ENCODE data around the gene LRRN2. TPM values are rescaled to one million over a fixed set of nuclear protein-coding genes. Genes with fewer than 3 reads are reported as not detected.

The LRRN2 gene
- total RNA-seq, 5 donors from 2014 or later (not counting 1 experiment from before 2014, with no cell fraction given), result 0.03 TPM; not detected in 4

- no peaks in the 10 kb centered on the region for H3K9me3 ChIP-seq
- no peak overlapping the region for H3K4me3 ChIP-seq (ENCODE audit: control insufficient read depth in 1 of 2, extremely low read depth in 1 of 2, low read length in 1 of 2)
Measured at GRCh38 chr1:204580862-204581261, 104.7 kb downstream of the LRRN2 start.

GRCh38 chr1:204579681-204580080 is 105.9 kb downstream of the LRRN2 start:
- Mint-ChIP-seq H3K27me3 (no peaks in the 10 kb centered on the region), H3K4me3 (peak overlapping the region; percentile 69 to 85 (median 82)), H3K36me3 (peaks cover 15% of the 10 kb centered on the region), H3K4me1 (peaks cover 25 to 41% (median 32%) of the 10 kb centered on the region in 3 donors), H3K9me3 (no peaks in the 10 kb centered on the region), H3K27ac (peak overlapping the region; percentile 92 to 98)
- WGBS (ENCODE audit: insufficient coverage), result 66% methylated on average over 2 of the region's 6 CpGs
- Histone ChIP-seq H3K4me1 (ENCODE audit: control insufficient read depth in 1 of 2, extremely low read depth in 1 of 2, insufficient read depth in 2 of 2, low read length in 2 of 2) (peaks cover 0 to 30% of the 10 kb centered on the region in 2 experiments), H3K9me3 (no peaks in the 10 kb centered on the region), H3K4me3 (ENCODE audit: control insufficient read depth in 1 of 2, extremely low read depth in 1 of 2, low read length in 1 of 2) (peak overlapping the region in 1 of 2 donors; percentile 43), H3K27ac (ENCODE audit: low read length) (peak overlapping the region; percentile 68), H3K36me3 (ENCODE audit: control insufficient read depth in 2 of 2, extremely low read depth in 1 of 2, insufficient read depth in 1 of 2, low read length in 1 of 2) (peaks cover 3 to 6% of the 10 kb centered on the region in 2 donors), H3K27me3 (replicated peaks in 1 of 2; ENCODE audit: control insufficient read depth in 2 of 2, extremely low read depth in 1 of 2, insufficient read depth in 2 of 2, low read length in 1 of 2) (no peaks in the 10 kb centered on the region)
- ChIA-PET CTCF (interaction anchor here (0.7 to 1.5 kb wide), 4 partner anchors 14 to 958 kb away, joined by 3 read pairs; no protein-coding TSS in a partner anchor), POLR2A (no interaction called here)
- DNase-seq (no peak), ATAC-seq (replicated peaks in 1 of 4) (no peak)

More at GRCh38 chr1:204580862-204581261, 104.7 kb downstream of the LRRN2 start:
- ChIA-PET CTCF (interaction anchor here in 1 of 2 donors (0.6 to 1.5 kb wide), 3 partner anchors 183 to 218 kb away, joined by 3 to 6 read pairs (median 3); no protein-coding TSS in a partner anchor), POLR2A (no interaction called here)
- ATAC-seq (replicated peaks in 1 of 4) (no peak), DNase-seq (no peak)
- Mint-ChIP-seq H3K36me3 (peaks cover 15% of the 10 kb centered on the region), H3K27ac (peak overlapping the region in 1 of 2 donors; percentile 98), H3K4me1 (peaks cover 25 to 46% (median 38%) of the 10 kb centered on the region in 3 donors), H3K27me3 (no peaks in the 10 kb centered on the region), H3K9me3 (no peaks in the 10 kb centered on the region), H3K4me3 (peak overlapping the region in 1 of 3 donors; percentile 85)
- H3K36me3 ChIP-seq (ENCODE audit: control insufficient read depth in 2 of 2, extremely low read depth in 1 of 2, insufficient read depth in 1 of 2, low read length in 1 of 2), result peaks cover 3 to 6% of the 10 kb centered on the region in 2 donors
- H3K27ac ChIP-seq (ENCODE audit: low read length), result no peak overlapping the region
- no CpG with 5 or more reads among the region's 2 CpGs for WGBS (ENCODE audit: insufficient coverage)
- peaks cover 0 to 41% of the 10 kb centered on the region in 2 experiments for H3K4me1 ChIP-seq (ENCODE audit: control insufficient read depth in 1 of 2, extremely low read depth in 1 of 2, insufficient read depth in 2 of 2, low read length in 2 of 2)
- no peaks in the 10 kb centered on the region for H3K27me3 ChIP-seq (replicated peaks in 1 of 2; ENCODE audit: control insufficient read depth in 2 of 2, extremely low read depth in 1 of 2, insufficient read depth in 2 of 2, low read length in 1 of 2)

- peak overlapping the region; percentile 92 to 98 for H3K27ac Mint-ChIP-seq
- H3K27me3 Mint-ChIP-seq, result no peaks in the 10 kb centered on the region
- Histone ChIP-seq H3K4me3 (ENCODE audit: control insufficient read depth in 1 of 2, extremely low read depth in 1 of 2, low read length in 1 of 2) (peak overlapping the region in 1 of 2 donors; percentile 43), H3K27me3 (replicated peaks in 1 of 2; ENCODE audit: control insufficient read depth in 2 of 2, extremely low read depth in 1 of 2, insufficient read depth in 2 of 2, low read length in 1 of 2) (no peaks in the 10 kb centered on the region), H3K36me3 (ENCODE audit: control insufficient read depth in 2 of 2, extremely low read depth in 1 of 2, insufficient read depth in 1 of 2, low read length in 1 of 2) (peaks cover 3 to 9% of the 10 kb centered on the region in 2 donors), H3K9me3 (no peaks in the 10 kb centered on the region), H3K4me1 (ENCODE audit: control insufficient read depth in 1 of 2, extremely low read depth in 1 of 2, insufficient read depth in 2 of 2, low read length in 2 of 2) (peaks cover 0 to 24% of the 10 kb centered on the region in 2 experiments), H3K27ac (ENCODE audit: low read length) (peak overlapping the region; percentile 68)
- 40% methylated on average over 17 of the region's 18 CpGs for WGBS (ENCODE audit: insufficient coverage)
- peak overlapping the region; percentile 69 to 85 (median 82) for H3K4me3 Mint-ChIP-seq
- DNase-seq (peak in 5 of 35 experiments; percentile 10 to 28 (median 23)), ATAC-seq (replicated peaks in 1 of 4) (peak; percentile 43 to 77 (median 58))
- H3K36me3 Mint-ChIP-seq, result peaks cover 14% of the 10 kb centered on the region
- CTCF ChIA-PET, result interaction anchor here in 1 of 2 donors (0.8 to 1.2 kb wide), 3 partner anchors 13 to 184 kb away, joined by 3 to 5 read pairs (median 3); no protein-coding TSS in a partner anchor
- H3K4me1 Mint-ChIP-seq, result peaks cover 25 to 37% (median 31%) of the 10 kb centered on the region in 3 donors
- no peaks in the 10 kb centered on the region for H3K9me3 Mint-ChIP-seq
- POLR2A ChIA-PET, result no interaction called here
Measured at GRCh38 chr1:204578867-204579664, 106.5 kb downstream of the LRRN2 start.

- ChIA-PET CTCF (interaction anchor here in 1 of 2 donors (1.0 kb wide), 1 partner anchor 12 kb away, joined by 5 read pairs; no protein-coding TSS in a partner anchor), POLR2A (no interaction called here)
- DNase-seq (no peak), ATAC-seq (replicated peaks in 1 of 4) (no peak)
- Histone ChIP-seq H3K4me1 (ENCODE audit: control insufficient read depth in 1 of 2, extremely low read depth in 1 of 2, insufficient read depth in 2 of 2, low read length in 2 of 2) (peaks cover 0 to 24% of the 10 kb centered on the region in 2 experiments), H3K9me3 (no peaks in the 10 kb centered on the region), H3K4me3 (ENCODE audit: control insufficient read depth in 1 of 2, extremely low read depth in 1 of 2, low read length in 1 of 2) (no peak overlapping the region), H3K36me3 (ENCODE audit: control insufficient read depth in 2 of 2, extremely low read depth in 1 of 2, insufficient read depth in 1 of 2, low read length in 1 of 2) (peaks cover 3 to 19% of the 10 kb centered on the region in 2 donors), H3K27ac (ENCODE audit: low read length) (peak overlapping the region; percentile 68), H3K27me3 (replicated peaks in 1 of 2; ENCODE audit: control insufficient read depth in 2 of 2, extremely low read depth in 1 of 2, insufficient read depth in 2 of 2, low read length in 1 of 2) (no peaks in the 10 kb centered on the region)
- H3K4me3 Mint-ChIP-seq, result peak overlapping the region; percentile 69 to 85 (median 82)
- H3K36me3 Mint-ChIP-seq, result peaks cover 19% of the 10 kb centered on the region
- H3K4me1 Mint-ChIP-seq, result peaks cover 25 to 37% (median 31%) of the 10 kb centered on the region in 3 donors
- no peaks in the 10 kb centered on the region for H3K27me3 Mint-ChIP-seq
- H3K27ac Mint-ChIP-seq, result peak overlapping the region; percentile 92 to 98
- WGBS (ENCODE audit: insufficient coverage), result 92% methylated on average over 7 of the region's 10 CpGs
- H3K9me3 Mint-ChIP-seq, result no peaks in the 10 kb centered on the region
Measured at GRCh38 chr1:204577794-204578478, 107.6 kb downstream of the LRRN2 start.

GRCh38 chr1:204576422-204576821 is 109.1 kb downstream of the LRRN2 start:
- H3K4me1 Mint-ChIP-seq, result peaks cover 25 to 31% (median 30%) of the 10 kb centered on the region in 3 donors
- peak overlapping the region; percentile 74 to 98 for H3K27ac Mint-ChIP-seq
- Histone ChIP-seq H3K27me3 (replicated peaks in 1 of 2; ENCODE audit: control insufficient read depth in 2 of 2, extremely low read depth in 1 of 2, insufficient read depth in 2 of 2, low read length in 1 of 2) (no peaks in the 10 kb centered on the region), H3K4me3 (ENCODE audit: control insufficient read depth in 1 of 2, extremely low read depth in 1 of 2, low read length in 1 of 2) (no peak overlapping the region), H3K27ac (ENCODE audit: low read length) (no peak overlapping the region), H3K4me1 (ENCODE audit: control insufficient read depth in 1 of 2, extremely low read depth in 1 of 2, insufficient read depth in 2 of 2, low read length in 2 of 2) (peaks cover 0 to 24% of the 10 kb centered on the region in 2 experiments), H3K36me3 (ENCODE audit: control insufficient read depth in 2 of 2, extremely low read depth in 1 of 2, insufficient read depth in 1 of 2, low read length in 1 of 2) (peaks cover 3 to 27% of the 10 kb centered on the region in 2 donors), H3K9me3 (no peaks in the 10 kb centered on the region)
- H3K27me3 Mint-ChIP-seq, result no peaks in the 10 kb centered on the region
- ChIA-PET POLR2A (no interaction called here), CTCF (no interaction called here)
- 97% methylated on average over 5 of the region's 8 CpGs for WGBS (ENCODE audit: insufficient coverage)
- H3K36me3 Mint-ChIP-seq, result peaks cover 22% of the 10 kb centered on the region
- DNase-seq (no peak), ATAC-seq (replicated peaks in 1 of 4) (no peak)
- no peak overlapping the region for H3K4me3 Mint-ChIP-seq
- H3K9me3 Mint-ChIP-seq, result no peaks in the 10 kb centered on the region

Data from T-cell (primary cell).